ENCODE data around the gene NRCAM.

Gene NRCAM

GRCh38 chr7:108108131-108108530, 348.1 kb downstream of the NRCAM start:
- H3K27ac ChIP-seq (ENCODE audit: low read depth, low read length): no peak overlapping the region

GRCh38 chr7:108104324-108104723, 351.9 kb downstream of the NRCAM start:
- no peaks in the 10 kb centered on the region for H4K20me1 ChIP-seq (ENCODE audit: low read depth, low read length)
- no peak overlapping the region for H2AFZ ChIP-seq (ENCODE audit: low read depth, low read length, severe bottlenecking)
- no peak overlapping the region for H3K9ac ChIP-seq (ENCODE audit: low read length)
- H3K9me2 ChIP-seq (replicated peaks; ENCODE audit: insufficient read depth, low read length): no peaks in the 10 kb centered on the region
- H3K4me2 ChIP-seq (ENCODE audit: low read depth, low read length, poor library complexity, severe bottlenecking): no peak overlapping the region
- no peak overlapping the region for H3K27ac ChIP-seq (ENCODE audit: low read depth, low read length)
- H3K27me3 ChIP-seq (ENCODE audit: low read length): no peaks in the 10 kb centered on the region
- no peaks in the 10 kb centered on the region for H3K9me3 ChIP-seq (ENCODE audit: insufficient read depth, low read length)
- H3K36me3 ChIP-seq (ENCODE audit: low read length): no peaks in the 10 kb centered on the region
- H3K4me3 ChIP-seq (ENCODE audit: insufficient read depth, low read length, poor library complexity, severe bottlenecking): no peak overlapping the region
- H3F3A ChIP-seq (ENCODE audit: insufficient read depth): no peaks in the 10 kb centered on the region
- no peaks in the 10 kb centered on the region for H3K79me2 ChIP-seq (ENCODE audit: insufficient read depth, low read length)
- TF ChIP-seq EZH2phosphoT487 (conservative IDR thresholded peaks at IDR 0.05; ENCODE audit: low read length) (no peak), CTCF (IDR thresholded peaks at IDR 0.05; ENCODE audit: insufficient read depth, low read length, poor library complexity, severe bottlenecking) (no peak)

More at GRCh38 chr7:108108131-108108530, 348.1 kb downstream of the NRCAM start:
- no peak overlapping the region for H3K9ac ChIP-seq (ENCODE audit: low read length)
- H3K9me3 ChIP-seq (ENCODE audit: insufficient read depth, low read length): no peaks in the 10 kb centered on the region
- H3K9me2 ChIP-seq (replicated peaks; ENCODE audit: insufficient read depth, low read length): no peaks in the 10 kb centered on the region
- no peak overlapping the region for H2AFZ ChIP-seq (ENCODE audit: low read depth, low read length, severe bottlenecking)
- TF ChIP-seq EZH2phosphoT487 (conservative IDR thresholded peaks at IDR 0.05; ENCODE audit: low read length) (no peak), CTCF (IDR thresholded peaks at IDR 0.05; ENCODE audit: insufficient read depth, low read length, poor library complexity, severe bottlenecking) (no peak)
- no peak overlapping the region for H3K4me3 ChIP-seq (ENCODE audit: insufficient read depth, low read length, poor library complexity, severe bottlenecking)
- no peaks in the 10 kb centered on the region for H3F3A ChIP-seq (ENCODE audit: insufficient read depth)
- H3K79me2 ChIP-seq (ENCODE audit: insufficient read depth, low read length): no peaks in the 10 kb centered on the region
- H3K36me3 ChIP-seq (ENCODE audit: low read length): no peaks in the 10 kb centered on the region
- no peaks in the 10 kb centered on the region for H4K20me1 ChIP-seq (ENCODE audit: low read depth, low read length)
- no peaks in the 10 kb centered on the region for H3K27me3 ChIP-seq (ENCODE audit: low read length)
- H3K4me2 ChIP-seq (ENCODE audit: low read depth, low read length, poor library complexity, severe bottlenecking): no peak overlapping the region

- Histone ChIP-seq H3F3A (ENCODE audit: insufficient read depth) (no peaks in the 10 kb centered on the region), H3K36me3 (ENCODE audit: low read length) (no peaks in the 10 kb centered on the region), H3K27ac (ENCODE audit: low read depth, low read length) (no peak overlapping the region), H3K9ac (ENCODE audit: low read length) (no peak overlapping the region), H3K4me2 (ENCODE audit: low read depth, low read length, poor library complexity, severe bottlenecking) (no peak overlapping the region), H3K27me3 (ENCODE audit: low read length) (no peaks in the 10 kb centered on the region), H2AFZ (ENCODE audit: low read depth, low read length, severe bottlenecking) (no peak overlapping the region), H3K79me2 (ENCODE audit: insufficient read depth, low read length) (no peaks in the 10 kb centered on the region), H3K4me3 (ENCODE audit: insufficient read depth, low read length, poor library complexity, severe bottlenecking) (no peak overlapping the region), H4K20me1 (ENCODE audit: low read depth, low read length) (no peaks in the 10 kb centered on the region), H3K9me2 (replicated peaks; ENCODE audit: insufficient read depth, low read length) (no peaks in the 10 kb centered on the region), H3K9me3 (ENCODE audit: insufficient read depth, low read length) (no peaks in the 10 kb centered on the region)
- no peak for TF ChIP-seq CTCF (IDR thresholded peaks at IDR 0.05; ENCODE audit: insufficient read depth, low read length, poor library complexity, severe bottlenecking)
- no peak for TF ChIP-seq EZH2phosphoT487 (conservative IDR thresholded peaks at IDR 0.05; ENCODE audit: low read length)
Observed at GRCh38 chr7:108103558-108104298, 352.5 kb downstream of the NRCAM start.

All from SU-DHL-6 (cell line).